Measurements from ENCODE around the gene COX6A2. TPM values are rescaled to one million over a fixed set of nuclear protein-coding genes. Genes with fewer than 3 reads are reported as not detected.

Gene COX6A2
- total RNA-seq, 1 donor from 2014 or later = not detected

- Histone ChIP-seq H3K27ac (no peak overlapping the region), H3K36me3 (peaks cover 54% of the 10 kb centered on the region), H3K4me1 (peaks cover 10% of the 10 kb centered on the region)
Measured at GRCh38 chr16:31466381-31466841, 38.3 kb upstream of the COX6A2 start.

GRCh38 chr16:31465788-31466370 lies 37.7 kb upstream of the COX6A2 start:
- intact Hi-C loops (cut with DNase I) = no loop called here
- ATAC-seq = no peak
- DNase-seq = no peak
- Histone ChIP-seq H3K9me3 (no peaks in the 10 kb centered on the region), H3K4me1 (peaks cover 8% of the 10 kb centered on the region), H3K36me3 (peaks cover 54% of the 10 kb centered on the region), H3K27ac (no peak overlapping the region), H3K4me3 (no peak overlapping the region), H3K27me3 (ENCODE audit: low read depth) (no peaks in the 10 kb centered on the region)
- no peak for TF ChIP-seq CTCF (IDR thresholded peaks at IDR 0.05)

More at GRCh38 chr16:31466381-31466841, 38.3 kb upstream of the COX6A2 start:
- TF ChIP-seq CTCF (IDR thresholded peaks at IDR 0.05) = no peak
- Histone ChIP-seq H3K27me3 (ENCODE audit: low read depth) (no peaks in the 10 kb centered on the region), H3K4me3 (no peak overlapping the region), H3K9me3 (no peaks in the 10 kb centered on the region)
- no peak for ATAC-seq
- DNase-seq = no peak
- intact Hi-C loops (cut with DNase I) = no loop called here

- peaks cover 54% of the 10 kb centered on the region for H3K36me3 ChIP-seq
- peak; percentile 30 for DNase-seq
- intact Hi-C loops (cut with DNase I) = no loop called here
Measured at GRCh38 chr16:31464781-31465260, 36.7 kb upstream of the COX6A2 start.

GRCh38 chr16:31464348-31464769 lies 36.2 kb upstream of the COX6A2 start:
- peaks cover 54% of the 10 kb centered on the region for H3K36me3 ChIP-seq
- H3K4me1 ChIP-seq = peaks cover 13% of the 10 kb centered on the region
- no peaks in the 10 kb centered on the region for H3K9me3 ChIP-seq
- no peak overlapping the region for H3K4me3 ChIP-seq
- DNase-seq = peak; percentile 45
- H3K27ac ChIP-seq = no peak overlapping the region
- intact Hi-C loops (cut with DNase I) = no loop called here
- no peak for TF ChIP-seq CTCF (IDR thresholded peaks at IDR 0.05)
- no peak for ATAC-seq
- H3K27me3 ChIP-seq (ENCODE audit: low read depth) = no peaks in the 10 kb centered on the region

More at GRCh38 chr16:31464781-31465260, 36.7 kb upstream of the COX6A2 start:
- no peak for TF ChIP-seq CTCF (IDR thresholded peaks at IDR 0.05)
- Histone ChIP-seq H3K27ac (no peak overlapping the region), H3K4me3 (no peak overlapping the region), H3K27me3 (ENCODE audit: low read depth) (no peaks in the 10 kb centered on the region), H3K4me1 (peaks cover 13% of the 10 kb centered on the region), H3K9me3 (no peaks in the 10 kb centered on the region)
- ATAC-seq = no peak

GRCh38 chr16:31461921-31462804 lies 34.0 kb upstream of the COX6A2 start:
- ATAC-seq (no peak), DNase-seq (peak; percentile 46)
- Histone ChIP-seq H3K27me3 (ENCODE audit: low read depth) (no peaks in the 10 kb centered on the region), H3K4me3 (no peak overlapping the region), H3K36me3 (peaks cover 54% of the 10 kb centered on the region), H3K4me1 (peaks cover 26% of the 10 kb centered on the region), H3K27ac (no peak overlapping the region), H3K9me3 (no peaks in the 10 kb centered on the region)
- intact Hi-C loops (cut with DNase I) = no loop called here
- TF ChIP-seq CTCF (IDR thresholded peaks at IDR 0.05) = no peak
